Limb (tissue), 2 donors: ENCODE data around the gene SERPINE1.

Experiments
- DNase-seq, 2 donors: peaks; one replicate each; pipeline ENCODE4 v3.0.0-alpha.2; 2016; ENCODE audit errors: extremely low spot score in 2 of 2

The SERPINE1 gene

DNA sequence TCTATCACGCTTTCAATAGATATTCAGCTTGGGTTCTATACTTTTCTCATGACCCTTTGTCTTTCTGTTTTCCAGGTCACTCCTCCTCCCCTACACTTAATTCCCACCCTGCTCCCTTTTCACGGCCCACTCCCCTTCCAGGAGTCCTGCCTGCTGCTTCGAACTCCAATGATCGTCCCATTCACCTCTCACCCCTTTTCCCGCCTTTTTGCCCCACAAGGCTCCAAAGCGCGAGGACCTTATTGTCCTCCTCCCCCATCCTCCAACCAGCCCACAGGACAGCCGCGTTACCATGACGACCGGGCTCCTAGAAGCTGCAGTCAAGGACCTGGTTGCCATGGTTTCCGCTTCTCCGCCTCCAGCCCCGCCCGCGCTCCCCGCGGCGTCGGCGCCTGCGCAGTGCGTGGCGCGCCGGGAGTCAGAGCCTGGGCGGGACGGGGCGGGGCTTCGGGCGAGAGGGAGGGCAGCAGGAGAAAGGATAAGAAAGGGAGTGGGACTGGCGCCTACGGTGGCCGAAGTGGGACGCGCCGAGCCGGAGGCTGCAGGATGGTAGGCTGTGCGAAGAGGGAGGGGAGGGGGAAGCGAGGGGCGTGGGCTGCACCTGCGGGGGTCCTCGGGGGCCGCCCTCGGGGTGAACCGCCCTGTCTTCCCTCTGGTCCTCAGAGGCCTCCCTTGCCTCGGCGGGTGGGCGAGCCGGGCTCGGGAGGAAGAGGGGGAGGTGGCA, 27.2 kb downstream of the SERPINE1 start, which contains the start of gene AP1S1:
TSS of gene AP1S1 (plus strand) at position 508 of the 724 bp plus-strand sequence. CDS start at position 547, 39 bp downstream.
- peak; percentile 95 to 98 for DNase-seq

GRCh38 chr7:101154693-101155102, 27.8 kb downstream of the SERPINE1 start:
- DNase-seq, result peak in 1 of 2 donors; percentile 67

GRCh38 chr7:101155303-101155702, 28.4 kb downstream of the SERPINE1 start:
- DNase-seq, result no peak

- no peak for DNase-seq
Measured at GRCh38 chr7:101156277-101156676, 29.4 kb downstream of the SERPINE1 start.

DNA sequence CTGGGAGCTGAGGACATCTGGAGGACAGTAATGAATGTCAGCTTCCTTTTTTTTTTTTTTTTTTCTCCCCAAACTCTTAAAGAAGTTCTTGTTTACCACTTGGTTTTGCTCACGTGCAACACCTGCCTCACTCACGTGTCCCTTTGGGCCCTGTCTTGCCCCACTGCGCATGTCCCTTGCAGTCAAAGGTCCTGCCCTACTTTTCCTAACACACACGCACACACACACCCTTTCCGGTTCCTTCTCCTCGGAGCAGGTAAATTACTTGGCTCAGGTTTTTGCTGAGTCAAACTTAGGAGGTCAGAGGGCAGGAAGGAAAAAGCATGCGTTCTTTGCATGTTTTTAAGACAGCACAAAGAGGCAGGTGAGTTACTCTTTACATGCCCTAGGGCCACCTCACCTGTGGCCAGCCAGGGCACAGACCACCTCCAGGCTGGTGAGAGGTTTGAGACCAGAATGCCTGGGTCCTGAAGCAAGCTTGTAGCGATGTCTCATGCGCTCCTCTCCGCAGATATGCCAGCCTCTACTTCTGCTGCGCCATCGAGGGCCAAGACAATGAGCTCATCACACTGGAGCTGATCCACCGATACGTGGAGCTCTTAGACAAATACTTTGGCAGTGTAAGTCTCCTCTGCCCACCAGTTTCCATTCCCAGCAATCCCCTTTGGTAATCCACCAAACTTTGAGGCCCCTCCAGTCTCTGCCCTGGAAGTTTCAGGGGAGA, 30.1 kb downstream of the SERPINE1 start:
- DNase-seq, result no peak

- DNase-seq, result no peak
Measured at GRCh38 chr7:101159696-101160674, 33.1 kb downstream of the SERPINE1 start.

DNA sequence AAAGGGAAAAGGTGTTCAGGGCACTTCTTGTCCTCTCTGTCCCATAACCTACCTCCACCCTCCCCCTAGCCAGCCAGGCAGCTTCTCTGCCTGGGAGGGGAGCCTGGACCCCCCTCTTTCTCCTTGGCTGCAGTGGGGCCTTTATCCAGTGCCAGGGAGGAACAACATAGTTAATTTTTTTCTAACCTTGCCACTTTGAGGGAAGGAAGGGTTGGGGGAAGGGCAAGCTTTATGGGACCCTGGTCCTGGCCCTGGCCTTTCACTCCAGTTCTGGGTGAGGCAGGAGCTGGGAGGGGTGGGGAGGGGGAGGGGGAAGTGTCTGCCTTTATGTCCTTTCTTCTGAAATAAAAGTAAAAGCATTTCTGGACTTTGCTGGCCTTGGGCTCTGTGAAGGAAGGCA, 34.0 kb downstream of the SERPINE1 start:
- no peak for DNase-seq

DNA sequence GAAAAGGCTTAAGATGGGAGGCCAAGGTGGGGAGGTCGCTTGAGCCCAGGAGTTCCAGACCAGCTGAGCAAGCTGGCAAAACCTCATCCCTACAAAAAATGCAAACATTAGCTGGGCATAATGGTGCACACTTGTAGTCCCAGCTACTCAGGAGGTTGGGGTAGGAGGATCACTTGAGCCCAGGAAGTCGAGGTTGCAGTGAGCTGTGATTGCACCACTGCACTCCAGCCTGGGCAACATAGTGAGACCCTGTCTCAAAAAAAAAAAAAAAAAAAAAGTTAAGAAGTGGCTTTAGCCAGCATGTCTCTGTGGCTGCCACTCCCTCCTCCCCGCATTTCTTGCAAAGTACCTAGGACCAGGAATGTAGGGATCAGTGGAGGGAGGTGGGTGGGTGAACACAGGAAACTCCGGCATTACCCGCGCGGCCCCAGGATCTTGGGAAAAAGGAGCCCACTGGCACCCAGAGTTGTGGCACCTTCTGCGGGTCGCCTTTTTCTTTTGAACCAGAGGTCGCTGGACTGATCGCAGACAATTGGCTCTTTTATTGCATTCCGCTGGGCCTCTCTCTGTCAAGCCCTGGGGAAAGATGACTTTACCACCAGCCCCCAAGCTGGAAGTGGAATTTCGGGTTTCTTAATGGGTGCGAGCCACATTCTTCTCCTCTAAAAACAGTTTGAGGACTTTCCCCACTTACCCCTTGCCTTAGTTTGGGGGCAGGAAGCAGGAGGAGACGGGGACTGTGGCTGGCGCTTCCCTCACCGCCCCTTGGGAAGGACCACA, 35.0 kb downstream of the SERPINE1 start:
- DNase-seq, result no peak

GRCh38 chr7:101162551-101163278, 35.8 kb downstream of the SERPINE1 start:
- peak in 1 of 2 donors; percentile 75 for DNase-seq

DNA sequence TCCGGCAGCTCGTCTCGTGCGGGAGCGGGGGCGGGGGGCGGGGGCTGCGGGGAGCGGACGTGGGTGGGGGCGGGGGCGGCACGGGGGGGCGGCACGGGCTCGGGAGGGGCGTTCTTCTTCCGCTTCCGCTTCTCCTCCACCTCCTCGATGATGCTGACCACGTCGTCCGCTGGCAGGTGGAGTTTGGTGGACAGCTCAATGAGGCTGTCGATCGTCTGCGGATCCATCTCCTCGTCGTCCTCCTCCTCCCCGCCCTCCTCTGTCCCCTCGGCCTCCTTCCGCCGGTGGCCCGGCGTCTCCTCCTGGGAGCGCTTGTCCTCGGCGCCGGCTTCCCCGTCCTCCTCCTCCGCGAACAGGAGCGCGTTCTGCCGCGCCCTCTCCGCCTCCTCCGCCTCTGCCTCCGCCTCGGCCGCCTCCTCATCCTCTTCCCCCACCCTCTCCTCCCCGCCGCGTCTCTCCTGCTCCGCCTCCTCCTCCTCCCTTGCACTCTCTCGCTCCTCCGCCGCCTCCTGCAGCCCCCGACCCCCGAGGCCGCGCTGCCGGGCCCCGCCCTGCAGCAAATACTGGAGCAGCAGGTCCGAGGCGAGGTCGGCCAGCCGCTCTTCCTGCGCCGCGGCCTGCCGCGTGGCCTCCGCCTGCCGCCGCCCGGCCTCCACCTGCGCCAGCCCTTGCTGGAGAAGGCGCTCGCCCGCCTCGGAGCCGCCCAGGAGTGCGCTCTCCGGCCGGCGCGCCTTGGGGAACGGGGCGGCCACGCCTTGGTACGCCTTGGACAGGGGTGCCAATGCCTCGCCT, 36.6 kb downstream of the SERPINE1 start:
- DNase-seq, result peak in 1 of 2 donors; percentile 60

- DNase-seq, result peak in 1 of 2 donors; percentile 71
Measured at GRCh38 chr7:101164071-101164840, 37.4 kb downstream of the SERPINE1 start.

DNA sequence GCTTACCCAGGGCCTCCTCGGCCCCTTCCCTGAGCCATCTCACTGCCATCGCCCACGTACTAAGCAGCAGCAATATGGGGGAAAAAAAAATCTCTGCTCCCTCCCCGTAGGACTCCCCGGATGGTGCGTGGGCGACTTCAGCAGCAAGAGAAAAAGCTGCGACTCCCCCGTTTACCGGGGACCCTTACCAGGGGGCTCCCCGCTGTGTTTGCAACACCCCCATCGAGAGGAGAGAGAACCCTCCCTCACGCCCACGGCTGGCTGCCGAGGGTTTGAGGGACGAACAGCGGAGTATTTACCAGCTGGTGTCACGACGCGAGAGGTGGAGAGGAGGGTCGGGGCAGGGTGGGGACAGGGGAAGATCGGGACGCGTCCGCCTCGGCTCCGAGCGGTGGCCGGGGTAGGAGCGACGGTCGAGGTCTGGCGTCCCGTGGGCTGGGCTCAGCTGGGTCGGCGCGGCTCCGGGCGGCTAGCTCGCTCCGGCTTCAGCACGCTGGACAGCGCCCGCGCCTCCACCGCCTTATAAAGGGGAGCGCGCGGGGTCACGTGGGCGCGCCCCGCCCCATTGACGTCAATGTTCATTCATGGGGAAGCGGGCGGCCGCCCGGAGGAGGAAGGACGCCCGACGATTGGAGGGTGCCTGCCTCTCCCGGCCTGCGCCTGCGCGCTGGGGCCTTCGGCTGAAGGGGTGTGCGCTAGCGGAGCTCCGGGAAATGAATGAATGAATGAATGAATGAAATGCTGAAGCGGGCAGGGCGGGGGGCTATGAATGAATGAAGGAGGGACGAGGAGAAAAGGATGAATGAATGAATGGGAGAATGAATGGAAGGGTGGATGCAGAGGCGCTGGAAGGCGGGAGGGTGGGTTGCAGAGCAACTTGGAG, 38.4 kb downstream of the SERPINE1 start, which contains the start of gene VGF:
TSS of gene VGF (minus strand) at position 495 of the 883 bp plus-strand sequence. CDS start 726 bp downstream, outside the sequence.
- peak; percentile 93 to 95 for DNase-seq

DNA sequence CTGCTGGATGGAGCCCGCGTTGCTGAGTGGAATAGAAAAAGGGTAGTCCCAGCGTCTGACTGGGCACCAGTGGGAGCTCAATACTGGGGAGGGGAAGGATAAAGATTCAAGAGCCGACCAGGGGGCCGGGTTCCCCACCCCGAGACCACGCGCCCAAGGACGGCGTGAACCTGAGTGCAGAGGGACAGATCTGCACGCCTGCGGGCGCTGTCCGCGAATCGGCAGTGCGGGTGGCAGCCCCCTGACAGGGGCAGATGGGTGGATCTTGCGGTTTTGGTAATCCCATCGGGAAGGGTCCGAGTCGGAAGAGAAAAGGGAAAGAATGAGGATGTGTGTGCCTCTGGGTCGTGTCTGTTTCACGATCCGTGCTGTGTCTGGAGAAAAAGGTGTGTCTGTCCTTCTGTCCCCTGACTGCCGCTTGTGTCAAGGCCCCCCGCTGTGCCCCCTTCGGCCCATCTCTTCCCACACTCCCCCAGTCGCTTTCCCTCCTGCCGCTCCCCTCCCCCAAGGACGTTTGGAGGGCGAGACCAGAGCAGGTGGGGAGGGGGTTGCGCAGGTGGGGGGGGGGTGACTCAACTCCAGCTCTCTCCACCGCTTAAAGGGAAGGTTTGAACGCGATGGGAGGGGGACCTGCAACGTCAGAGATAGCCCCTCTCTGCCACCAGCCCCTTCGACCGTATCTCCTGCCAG, 39.2 kb downstream of the SERPINE1 start:
- peak in 1 of 2 donors; percentile 43 for DNase-seq

GRCh38 chr7:101166648-101166908, 39.7 kb downstream of the SERPINE1 start:
- peak in 1 of 2 donors; percentile 38 for DNase-seq

DNA sequence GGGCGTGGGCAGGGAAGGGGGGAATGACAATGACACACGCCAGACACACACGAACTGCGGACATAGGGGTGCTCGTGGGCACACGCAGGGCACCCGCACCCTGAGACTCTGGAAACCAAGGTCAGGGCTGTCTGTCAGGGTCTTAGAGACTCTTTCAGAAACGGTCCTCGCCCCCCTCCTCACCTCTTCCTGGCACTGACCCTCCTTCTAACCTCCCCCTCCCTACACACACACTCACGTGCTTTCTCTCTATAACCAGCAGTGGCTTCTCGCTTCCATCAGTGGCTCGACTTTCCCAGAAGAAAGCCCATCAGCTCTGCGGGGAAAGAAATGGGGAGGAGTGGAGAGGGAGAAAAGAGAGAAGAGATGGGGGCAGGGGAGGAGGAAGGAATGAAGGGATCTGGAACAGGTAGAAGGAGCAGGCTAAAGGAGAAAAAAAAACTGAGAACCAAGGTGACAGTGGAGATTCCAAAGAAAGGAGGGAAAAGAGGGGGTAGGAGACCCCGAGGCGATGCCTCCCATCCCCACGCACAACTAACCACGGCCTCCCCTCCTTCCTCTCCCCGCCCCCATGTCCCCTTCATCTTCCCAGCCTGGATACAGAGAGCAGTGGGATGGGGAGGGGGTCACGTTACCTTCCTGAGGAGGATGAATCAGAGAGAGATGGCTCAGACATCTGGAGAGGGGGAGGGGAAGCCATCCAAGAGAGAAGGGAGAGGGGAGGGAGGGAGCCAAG, 40.2 kb downstream of the SERPINE1 start:
- DNase-seq, result peak in 1 of 2 donors; percentile 37
